AG20443 (cell line): ENCODE measurements around the gene GMPR.

Experiments
- DNase-seq: peaks from one replicate; pipeline ENCODE4 v3.0.0; 2012; ENCODE audit warnings: low spot score, mixed read lengths

Gene GMPR

DNA sequence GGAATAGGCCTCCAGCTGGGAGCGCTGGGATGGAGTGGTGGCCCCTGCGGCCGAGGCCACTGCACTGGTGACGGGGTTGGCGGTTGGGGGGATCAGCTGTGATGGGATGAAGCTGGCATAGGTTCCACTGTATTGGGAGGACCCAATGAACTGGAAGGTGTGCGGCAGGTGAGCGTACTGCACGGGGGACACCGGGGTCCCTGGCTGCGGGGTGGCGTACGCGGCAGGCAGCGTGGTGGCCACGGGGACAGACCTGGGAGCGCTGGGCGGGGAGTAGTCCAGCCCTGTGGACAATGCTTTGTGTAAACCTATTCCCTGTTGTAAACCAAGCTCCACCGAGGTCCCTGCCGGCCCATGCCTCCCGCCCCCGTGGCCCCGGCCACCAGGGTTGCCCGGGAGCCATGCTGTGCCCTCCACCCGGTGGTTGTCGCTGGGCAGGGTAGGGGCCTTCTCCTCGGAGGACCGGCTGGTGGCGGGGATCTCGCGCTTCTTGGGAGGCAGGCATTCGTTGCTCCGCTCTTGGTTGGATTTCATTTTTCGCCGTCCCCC is 89.5 kb downstream of the GMPR start:
- DNase-seq, result no peak

DNA sequence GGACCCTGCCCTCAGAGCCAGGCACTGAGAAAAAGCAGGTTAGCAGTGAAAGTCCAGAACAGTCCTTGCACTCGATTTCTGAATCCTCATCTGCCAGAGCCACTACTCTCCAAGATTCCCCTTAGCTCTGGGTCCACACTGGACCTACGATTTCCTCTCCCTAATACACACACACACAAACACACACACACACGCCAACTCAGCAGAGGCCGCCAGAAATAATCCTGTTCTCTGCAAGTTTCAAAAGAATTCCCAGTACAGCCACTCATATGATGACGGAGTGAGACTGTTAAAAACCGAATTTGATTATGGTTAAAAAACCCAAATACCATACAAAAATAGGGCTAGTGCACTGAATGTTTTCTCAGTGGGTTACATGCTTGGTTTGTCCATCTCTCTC is 90.8 kb downstream of the GMPR start:
- DNase-seq, result no peak

DNA sequence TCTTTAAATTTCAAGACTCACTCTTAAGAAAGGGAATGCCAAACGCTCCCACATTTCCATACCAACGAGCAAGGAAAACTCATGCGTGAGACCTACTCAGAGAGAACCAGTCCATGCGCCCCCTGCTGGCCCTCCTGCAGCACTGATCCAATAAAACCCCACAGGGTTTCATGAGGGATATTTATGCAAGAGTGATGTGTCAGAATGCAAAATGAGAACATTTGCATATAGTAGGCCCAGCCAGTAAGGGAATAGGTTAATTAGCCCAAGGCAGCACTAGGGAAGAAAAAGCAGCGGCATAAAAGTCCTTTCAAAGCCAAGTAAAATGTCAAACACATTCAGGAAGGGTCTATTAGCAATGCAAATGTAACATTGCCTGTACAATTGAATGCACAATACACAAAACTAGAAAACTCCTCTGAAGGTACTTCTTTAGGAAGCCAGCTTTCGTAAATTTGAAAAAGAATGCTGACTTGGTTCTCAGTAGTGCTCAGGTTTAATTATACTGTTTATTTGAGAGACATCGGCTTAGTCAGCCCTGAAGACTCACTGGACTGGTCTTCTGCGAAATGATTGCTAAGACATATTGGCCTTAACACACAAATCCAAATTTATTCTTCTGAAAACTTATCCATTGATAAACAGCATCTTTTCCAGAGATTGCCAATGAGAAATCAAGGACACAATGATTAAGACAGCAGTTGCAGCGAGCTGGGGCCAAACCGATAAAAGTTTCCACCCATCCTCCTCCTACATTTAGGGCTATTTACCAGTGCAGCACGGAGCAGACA is 93.2 kb downstream of the GMPR start:
- peak; percentile 78 for DNase-seq

DNA sequence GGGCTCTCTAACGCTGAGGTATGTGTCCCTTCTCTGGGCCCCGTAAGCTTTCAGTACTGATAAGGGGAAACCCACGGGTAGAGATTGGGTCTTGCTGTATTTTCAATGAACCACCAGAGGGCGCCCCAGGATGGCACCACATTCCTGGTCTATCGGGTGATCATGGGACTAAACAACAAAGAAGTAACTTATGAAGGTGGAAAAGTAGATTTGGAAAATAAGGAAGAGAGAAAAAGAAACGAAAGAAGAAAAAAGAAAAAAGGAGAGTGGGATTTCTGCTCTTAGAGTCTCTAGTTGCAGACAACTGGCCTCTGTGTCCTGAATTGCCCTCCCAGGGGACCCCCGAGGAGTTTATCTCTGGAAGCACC is 93.8 kb downstream of the GMPR start:
- peak; percentile 64 for DNase-seq

DNA sequence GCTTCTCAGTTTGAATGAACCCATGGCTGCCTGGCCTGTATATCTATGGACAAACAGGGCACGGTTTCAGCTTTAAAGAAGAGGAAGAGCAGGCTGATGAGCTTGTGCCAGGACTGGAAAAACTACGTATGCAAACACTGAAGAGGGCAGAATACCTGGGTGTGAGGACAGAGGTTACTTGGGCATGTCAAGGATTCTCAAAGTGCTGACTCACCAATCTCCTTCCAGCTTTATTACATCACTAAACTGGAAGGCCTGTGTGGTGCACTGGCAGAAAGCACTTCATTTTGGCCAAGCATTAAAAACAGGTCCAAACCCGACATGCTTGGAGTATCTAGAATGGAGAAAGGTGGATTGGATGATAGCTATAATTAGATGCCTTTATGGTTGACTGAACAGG is 95.2 kb downstream of the GMPR start:
- DNase-seq, result peak; percentile 18

DNA sequence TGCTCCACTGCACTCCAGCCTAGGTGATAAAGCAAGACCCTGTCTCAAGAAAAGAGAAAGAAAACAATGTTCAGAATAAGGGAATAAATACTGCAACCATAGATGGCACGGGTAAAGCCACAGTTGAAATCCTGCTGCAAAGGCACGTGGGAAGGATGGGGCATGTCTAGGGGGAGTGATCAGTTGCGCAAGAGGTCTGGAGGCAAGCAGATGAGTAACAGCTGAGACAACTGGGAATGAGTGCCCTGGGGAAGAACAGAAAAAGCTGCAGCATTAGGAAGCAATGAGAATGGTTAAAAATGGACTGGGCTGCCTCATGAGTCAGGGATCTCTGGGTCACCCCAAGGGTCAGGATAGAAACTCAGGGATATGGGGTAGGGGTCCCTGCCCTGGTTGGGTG is 96.3 kb downstream of the GMPR start:
- peak; percentile 80 for DNase-seq

DNA sequence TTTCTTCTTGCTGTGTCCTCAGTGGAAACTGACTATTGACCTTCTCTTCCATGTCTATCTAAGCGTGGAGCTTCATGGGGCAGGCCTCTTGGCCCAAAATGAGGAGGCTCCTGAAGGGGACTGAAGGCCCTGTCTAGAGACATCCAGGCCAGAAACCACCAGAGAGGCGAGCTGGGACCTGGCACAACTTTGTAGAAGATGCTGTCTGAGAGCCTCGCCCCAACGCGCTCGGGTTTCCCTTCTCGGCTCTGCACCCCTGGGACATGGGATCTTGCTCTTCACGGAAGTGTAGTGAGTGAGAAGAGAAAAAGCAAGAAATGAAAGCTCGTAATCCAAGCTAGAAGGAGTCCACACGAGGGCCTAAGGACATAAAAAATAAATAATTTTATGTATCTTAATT is 96.8 kb downstream of the GMPR start:
- no peak for DNase-seq

DNA sequence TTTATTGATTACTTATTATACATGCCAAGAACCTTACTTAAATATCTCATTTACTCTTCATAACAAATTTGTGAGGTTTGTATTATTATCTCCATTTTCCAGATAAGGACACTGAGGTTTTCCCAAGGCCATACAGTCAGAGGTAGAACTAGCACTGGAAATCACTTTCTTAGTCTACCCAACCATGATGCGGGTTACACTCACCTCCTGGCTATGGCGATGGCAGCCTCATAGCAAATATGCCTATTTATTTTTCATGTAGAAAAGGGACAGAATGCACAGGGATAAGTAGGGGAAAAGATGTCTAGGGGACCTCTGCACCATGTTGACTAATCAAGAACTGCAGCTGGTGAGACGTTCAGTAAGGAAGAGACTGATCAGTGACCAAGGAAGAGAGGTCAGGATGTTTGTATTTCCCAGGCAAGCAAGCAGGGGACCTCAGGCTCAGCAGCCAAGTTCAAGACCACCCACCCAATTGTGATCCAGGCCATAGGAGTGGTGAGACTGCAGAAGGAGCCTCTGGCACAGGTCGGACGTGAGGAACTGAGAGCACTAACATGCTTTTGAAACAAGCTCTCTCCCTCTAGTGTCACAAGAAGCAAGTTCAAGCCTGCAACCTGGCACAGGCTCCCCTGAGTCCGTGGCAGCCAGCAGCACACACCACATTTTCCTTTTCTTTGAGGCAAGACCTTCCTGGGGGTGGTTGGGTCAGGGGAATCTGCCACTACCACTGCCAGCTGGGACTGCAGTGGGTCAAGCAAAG is 97.8 kb downstream of the GMPR start:
- no peak for DNase-seq

DNA sequence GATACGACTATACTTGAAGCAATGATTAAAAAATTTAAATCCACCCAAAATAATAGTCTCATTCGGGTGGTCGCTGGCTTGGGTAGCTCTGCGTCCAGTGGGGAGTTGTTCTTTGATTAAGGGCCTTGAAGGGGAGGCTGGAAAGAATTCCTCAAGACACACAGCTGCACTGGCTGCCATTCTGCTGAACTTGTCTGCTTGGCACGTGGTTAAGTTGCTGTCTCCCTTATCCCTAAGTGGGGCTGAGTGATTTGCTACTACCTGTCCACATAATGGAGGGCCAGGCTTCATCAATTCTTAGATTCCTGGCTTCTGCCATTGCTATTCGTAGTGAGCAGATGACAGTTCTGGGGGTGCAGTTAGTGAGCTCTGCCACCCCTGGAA is 98.5 kb downstream of the GMPR start:
- no peak for DNase-seq

DNA sequence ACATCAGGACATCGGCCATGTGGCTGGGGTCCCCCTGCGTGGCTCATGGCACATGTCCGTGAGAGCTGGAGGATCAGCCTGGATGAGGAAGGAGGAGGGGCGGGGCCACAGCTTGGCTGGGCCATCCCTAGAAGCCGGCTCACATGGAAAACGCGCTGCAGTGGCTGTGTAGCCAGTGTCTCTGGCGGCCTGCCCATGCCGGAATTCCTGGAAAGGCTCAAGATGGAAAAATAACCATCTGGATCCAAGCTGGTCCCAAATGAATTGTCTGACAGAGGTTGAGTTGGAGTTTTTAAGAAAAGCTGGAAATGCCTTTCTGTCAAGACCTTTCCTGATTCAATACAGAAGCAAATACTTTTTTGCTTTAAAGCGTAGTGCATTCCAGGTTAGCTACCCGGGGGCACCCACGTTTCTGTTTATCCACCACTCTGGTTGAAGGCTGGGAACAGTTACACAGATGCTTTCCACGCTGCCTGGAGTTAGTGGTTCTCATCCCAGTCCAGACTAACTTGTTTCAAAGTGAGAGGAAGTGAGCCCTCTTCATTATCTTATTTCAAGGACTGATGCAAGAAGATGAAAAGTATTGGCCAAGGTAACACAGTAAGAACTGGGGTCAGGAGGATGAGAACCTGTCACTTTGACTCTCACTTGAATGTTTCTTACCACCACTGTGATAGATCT is 99.0 kb downstream of the GMPR start:
- peak; percentile 87 for DNase-seq

DNA sequence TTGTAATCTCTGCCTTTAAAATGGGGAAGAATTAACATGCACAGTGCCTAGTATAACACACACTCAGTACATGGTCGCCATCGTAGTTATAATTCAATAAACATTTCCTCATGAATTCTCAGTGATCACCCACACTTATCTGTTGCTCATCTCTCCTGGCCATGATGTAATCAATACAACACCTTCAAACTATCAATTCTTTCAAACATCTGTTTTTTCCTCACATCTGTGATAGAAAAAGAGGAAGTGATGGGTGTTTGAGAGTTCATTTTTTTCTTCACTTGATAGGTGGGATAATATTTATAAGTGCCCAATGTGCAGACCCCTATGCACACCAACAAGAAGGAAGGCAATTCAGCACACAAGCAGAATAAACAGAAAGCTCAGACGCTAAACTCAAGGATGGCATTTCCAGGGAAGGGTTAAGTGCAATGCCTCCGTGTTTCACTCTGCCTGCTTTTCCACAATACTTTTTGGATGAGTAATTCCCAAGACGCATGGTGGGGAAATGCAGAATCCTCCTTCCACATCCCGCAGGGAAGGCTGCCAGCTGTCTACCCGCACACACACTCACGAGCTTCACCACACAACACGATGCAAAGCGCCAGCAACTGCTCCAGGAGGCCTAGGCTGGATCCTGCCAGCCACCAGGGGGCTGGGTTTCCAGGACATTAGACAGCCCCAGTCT is 100.3 kb downstream of the GMPR start:
- DNase-seq, result peak; percentile 94

DNA sequence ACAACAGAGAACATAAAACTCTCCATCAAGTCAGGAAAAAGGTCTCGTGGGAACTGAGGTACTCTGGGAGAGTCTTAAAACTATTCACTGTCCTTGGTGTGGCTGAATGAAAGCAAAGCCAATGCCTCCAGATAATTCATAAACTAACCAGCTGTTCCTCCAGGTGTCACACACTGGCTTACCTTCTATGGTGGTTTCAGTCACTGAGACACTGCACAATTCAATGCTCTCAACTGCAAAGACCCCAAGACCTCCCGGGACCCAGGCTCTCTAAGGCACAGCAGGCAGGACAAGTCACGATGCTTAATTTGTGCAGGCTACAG is 100.8 kb downstream of the GMPR start:
- no peak for DNase-seq

DNA sequence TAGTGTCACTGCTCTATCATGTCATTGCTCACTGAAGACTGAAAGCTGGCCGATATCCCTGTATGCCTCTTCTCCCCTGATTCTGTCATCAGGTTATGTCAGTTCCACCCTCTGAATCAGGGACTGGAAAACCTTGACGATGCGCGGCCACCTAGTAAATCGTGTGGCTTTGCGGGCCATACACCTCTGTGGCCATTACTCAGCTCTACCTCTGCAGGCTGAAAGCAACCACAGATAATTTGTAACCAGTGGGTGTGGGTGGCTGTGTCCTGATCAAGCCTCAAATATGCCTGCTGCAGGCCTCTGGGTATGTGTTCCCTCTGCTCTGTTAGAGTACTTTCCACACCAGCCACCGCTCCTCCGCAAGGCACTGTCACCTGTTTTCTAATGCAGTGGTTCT is 105.2 kb downstream of the GMPR start:
- DNase-seq, result no peak

DNA sequence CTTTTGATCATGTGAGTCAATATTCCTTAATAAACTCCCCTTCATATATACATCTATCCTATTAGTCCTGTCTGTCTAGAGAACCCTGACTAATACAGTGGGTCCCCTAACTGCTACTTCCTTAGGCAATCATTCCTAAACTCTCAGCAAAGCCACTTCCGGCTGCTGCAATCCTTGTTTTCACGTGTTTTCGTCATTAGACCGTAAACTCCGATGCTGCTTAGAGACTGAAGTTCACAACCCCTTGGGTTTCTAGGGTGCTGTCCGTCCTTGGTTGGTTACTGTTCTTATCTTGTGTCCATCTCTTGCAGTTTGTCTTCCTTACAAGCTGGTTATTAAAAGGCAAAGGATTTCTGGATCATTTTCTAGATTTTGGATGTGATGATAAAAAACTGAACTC is 106.4 kb downstream of the GMPR start:
- DNase-seq, result no peak
